H1 (cell line): ENCODE data around the gene SAMM50. TPM values are rescaled to one million over a fixed set of nuclear protein-coding genes. Genes with fewer than 3 reads are reported as not detected.
A peak's percentile ranks its signal among the peaks of the same experiment; 100 is the strongest.

Source experiments
- CTCF ChIA-PET: fragments of 300-600 bp; sonication (Branson Sonifier 250); formaldehyde crosslinking; loops from one replicate; lab custom pipeline; 2021; ENCODE audit not compliant: partially characterized antibody; lab: Charles Lee
- POLR2A ChIA-PET: fragments of 300-600 bp; sonication (Branson Sonifier 250); formaldehyde crosslinking; loops from one replicate; lab custom pipeline; 2021; ENCODE audit warnings: inconsistent platforms; ENCODE audit not compliant: partially characterized antibody; lab: Charles Lee
- DNase-seq, 2 experiments: peaks; one replicate each; pipeline versions ENCODE4 v3.0.0 to v3.0.0-alpha.2; 2010 to 2022; ENCODE audit warnings: low spot score in 2 of 2, low read depth in 1 of 2, mixed read lengths in 1 of 2
- FAIRE-seq: peaks from 2 replicates; lab custom pipeline; 2011; peaks lifted over from hg19 to GRCh38; lab: Jason Lieb, UNC
- H2AFZ ChIP-seq: 2 replicates; pipeline ENCODE4 v1.8.1; 2012; ENCODE audit warnings: low read length, inconsistent platforms
- H2AK5ac ChIP-seq: 2 replicates; pipeline ENCODE4 v1.6.1; 2013; ENCODE audit warnings: low read depth, low read length
- H2BK120ac ChIP-seq: replicated peaks from 2 replicates; pipeline ENCODE3; 2013; ENCODE audit warnings: low read depth, low read length, inconsistent platforms
- H2BK12ac ChIP-seq: 2 replicates; pipeline ENCODE4 v1.6.1; 2013; ENCODE audit warnings: low read depth, low read length
- H2BK15ac ChIP-seq: 2 replicates; pipeline ENCODE4 v1.6.1; 2013; ENCODE audit warnings: low read length
- H2BK20ac ChIP-seq: 2 replicates; pipeline ENCODE4 v1.6.1; 2013; ENCODE audit warnings: low read length
- H2BK5ac ChIP-seq: 2 replicates; pipeline ENCODE4 v1.6.1; 2013; ENCODE audit warnings: low read depth, low read length
- H3K14ac ChIP-seq: 2 replicates; pipeline ENCODE4 v1.6.1; 2013; ENCODE audit warnings: inconsistent platforms; ENCODE audit not compliant: insufficient read length
- H3K18ac ChIP-seq: 2 replicates; pipeline ENCODE4 v1.6.1; 2013; ENCODE audit warnings: low read length; ENCODE audit errors: extremely low read depth
- H3K23ac ChIP-seq: 2 replicates; pipeline ENCODE4 v1.6.1; 2013; ENCODE audit warnings: inconsistent platforms; ENCODE audit not compliant: insufficient read length
- H3K23me2 ChIP-seq: 2 replicates; pipeline ENCODE4 v1.6.1; 2013; ENCODE audit warnings: low read depth, low read length
- H3K27ac ChIP-seq: 2 replicates; pipeline ENCODE4 v1.6.1; 2011; ENCODE audit warnings: low read depth, low read length, inconsistent platforms
- H3K27me3 ChIP-seq, 4 experiments: replicated peaks in 1 of 4; 1 replicate in 1 of 4; 2 replicates in 3 of 4; pipeline versions ENCODE4 v1.6.1 to v1.8.1; 2011 to 2013; ENCODE audit warnings: low read length in 3 of 4, mild to moderate bottlenecking in 3 of 4, inconsistent platforms in 2 of 4, mixed read lengths in 2 of 4, moderate library complexity in 1 of 4; ENCODE audit not compliant: control insufficient read depth in 3 of 4, insufficient read depth in 3 of 4; ENCODE audit errors: extremely low read depth in 1 of 4
- H3K36me3 ChIP-seq, 4 experiments: 2 replicates each; pipeline versions ENCODE4 v1.6.1 to v1.8.1; 2011 to 2013; ENCODE audit warnings: mild to moderate bottlenecking in 4 of 4, low read length in 3 of 4, moderate library complexity in 2 of 4, control low read depth in 1 of 4, inconsistent platforms in 1 of 4; ENCODE audit not compliant: insufficient read depth in 4 of 4, control insufficient read depth in 2 of 4
- H3K4ac ChIP-seq: replicated peaks from 2 replicates; pipeline ENCODE3; 2013; ENCODE audit warnings: low read length, low read depth, mixed read lengths, inconsistent platforms; ENCODE audit not compliant: insufficient read length
- H3K4me1 ChIP-seq, 4 experiments: replicated peaks in 1 of 4; 1 replicate in 1 of 4; 2 replicates in 3 of 4; pipeline versions ENCODE4 v1.6.1 to v1.8.1; 2011 to 2013; ENCODE audit warnings: low read length in 3 of 4, inconsistent platforms in 2 of 4, mixed read lengths in 1 of 4; ENCODE audit not compliant: insufficient read depth in 4 of 4, control insufficient read depth in 3 of 4
- H3K4me2 ChIP-seq, 2 experiments: 2 replicates each; pipeline versions ENCODE4 v1.6.1 to v1.8.1; 2011 to 2013; ENCODE audit warnings: low read depth in 2 of 2, low read length in 2 of 2, control low read depth in 1 of 2, inconsistent platforms in 1 of 2, mild to moderate bottlenecking in 1 of 2; ENCODE audit not compliant: insufficient read depth in 1 of 2
- H3K4me3 ChIP-seq, 4 experiments: fragments of 200-600, 300-600 bp in 1 of 4; sonication (generic), shearing (Covaris generic), sonication (Bioruptor Twin) in 1 of 4; 2 replicates each; pipeline versions ENCODE4 v1.5.1 to v1.8.1; 2011 to 2016; ENCODE audit warnings: low read length in 4 of 4, low read depth in 3 of 4, control low read depth in 2 of 4, inconsistent platforms in 2 of 4, mild to moderate bottlenecking in 2 of 4, mixed read lengths in 1 of 4, moderate library complexity in 1 of 4; ENCODE audit not compliant: insufficient read depth in 2 of 4; ENCODE audit errors: extremely low read depth in 1 of 4
- H3K56ac ChIP-seq: replicated peaks from 2 replicates; pipeline ENCODE3; 2013; ENCODE audit warnings: low read depth, mild to moderate bottlenecking, mixed read lengths, low read length, inconsistent platforms; ENCODE audit not compliant: insufficient read length
- H3K79me1 ChIP-seq: 2 replicates; pipeline ENCODE4 v1.6.1; 2013; ENCODE audit warnings: low read depth, low read length, control low read depth
- H3K79me2 ChIP-seq, 2 experiments: 2 replicates each; pipeline versions ENCODE4 v1.6.1 to v1.8.1; 2012 to 2013; ENCODE audit warnings: low read length in 2 of 2, mild to moderate bottlenecking in 2 of 2, inconsistent platforms in 1 of 2; ENCODE audit not compliant: insufficient read depth in 2 of 2, control insufficient read depth in 1 of 2
- H3K9ac ChIP-seq, 4 experiments: replicated peaks in 1 of 4; 1 replicate in 1 of 4; 2 replicates in 3 of 4; pipeline versions ENCODE4 v1.6.1 to v1.8.1; 2011 to 2013; ENCODE audit warnings: low read depth in 3 of 4, low read length in 3 of 4, control low read depth in 2 of 4, mild to moderate bottlenecking in 2 of 4, moderate library complexity in 2 of 4, inconsistent platforms in 1 of 4; ENCODE audit errors: extremely low read depth in 1 of 4
- H3K9me3 ChIP-seq, 2 experiments: 2 replicates each; pipeline versions ENCODE4 v1.6.1 to v1.8.1; 2012 to 2013; ENCODE audit warnings: mild to moderate bottlenecking in 2 of 2, moderate library complexity in 2 of 2, control low read depth in 1 of 2, inconsistent platforms in 1 of 2, low read depth in 1 of 2, low read length in 1 of 2, mixed read lengths in 1 of 2; ENCODE audit not compliant: insufficient read depth in 2 of 2
- H4K20me1 ChIP-seq, 2 experiments: replicated peaks in 1 of 2; 2 replicates each; pipeline versions ENCODE3 to v1.8.1; 2011 to 2013; ENCODE audit warnings: inconsistent platforms in 2 of 2, low read length in 2 of 2, mild to moderate bottlenecking in 1 of 2; ENCODE audit not compliant: insufficient read depth in 2 of 2, control insufficient read depth in 1 of 2
- H4K5ac ChIP-seq: 2 replicates; pipeline ENCODE4 v1.6.1; 2013; ENCODE audit warnings: low read length, low read depth, mixed read lengths, inconsistent platforms; ENCODE audit not compliant: insufficient read length
- H4K8ac ChIP-seq: 2 replicates; pipeline ENCODE4 v1.8.0; 2013; ENCODE audit warnings: mild to moderate bottlenecking, moderate library complexity, low read length, inconsistent platforms; ENCODE audit not compliant: insufficient read depth; ENCODE audit errors: extremely low read depth
- H4K91ac ChIP-seq: replicated peaks from 2 replicates; pipeline ENCODE3; 2013; ENCODE audit warnings: low read length, mixed read lengths, inconsistent platforms; ENCODE audit not compliant: insufficient read length
- BCL11A ChIP-seq, 2 experiments: IDR thresholded peaks; one replicate each; pipeline ENCODE4 v1.6.1; 2011; ENCODE audit warnings: low read depth in 2 of 2, low read length in 2 of 2, mild to moderate bottlenecking in 2 of 2
- BRCA1 ChIP-seq: IDR thresholded peaks from 2 replicates; pipeline ENCODE4 v1.6.1; 2012; ENCODE audit warnings: low read depth, low read length, improper control_type of control experiment
- CEBPB ChIP-seq: IDR thresholded peaks from 2 replicates; pipeline ENCODE4 v1.6.1; 2012; ENCODE audit warnings: low read depth, low read length
- KDM4A ChIP-seq: IDR thresholded peaks from one replicate; pipeline ENCODE4 v1.7.1; 2012; ENCODE audit warnings: low read depth, mild to moderate bottlenecking, moderate library complexity, low read length, inconsistent platforms; ENCODE audit not compliant: severe bottlenecking
- NRF1 ChIP-seq: IDR thresholded peaks from 2 replicates; pipeline ENCODE4 v1.6.1; 2011; ENCODE audit warnings: mild to moderate bottlenecking, low read depth, low read length, improper control_type of control experiment
- POU5F1 ChIP-seq: IDR thresholded peaks from 2 replicates; pipeline ENCODE4 v1.6.1; 2011; ENCODE audit warnings: low read depth, mild to moderate bottlenecking, low read length, moderate library complexity
- SIX5 ChIP-seq: IDR thresholded peaks from 2 replicates; pipeline ENCODE4 v1.6.1; 2011; ENCODE audit warnings: mild to moderate bottlenecking, low read depth, low read length
- TAF7 ChIP-seq: optimal IDR thresholded peaks from 2 replicates; pipeline ENCODE3; 2011; ENCODE audit warnings: low read depth, mild to moderate bottlenecking, inconsistent platforms, low read length, moderate library complexity, borderline replicate concordance
- ZNF274 ChIP-seq: IDR thresholded peaks from 2 replicates; pipeline ENCODE4 v1.7.0; 2012; ENCODE audit warnings: low read length, borderline replicate concordance; ENCODE audit errors: extremely low read depth
- WGBS, 2 experiments: shearing (Covaris generic) in 1 of 2; methylation state at CpG; one replicate each; pipeline versions ENCODE4 v1.1.6 to v1.1.7; 2013 to 2015; ENCODE audit warnings: low lambda C conversion rate in 2 of 2, mixed read lengths in 2 of 2, inconsistent platforms in 1 of 2, low coverage in 1 of 2, missing lambda C conversion rate in 1 of 2; ENCODE audit not compliant: insufficient replicate concordance in 2 of 2, insufficient coverage in 1 of 2, insufficient read length in 1 of 2; ENCODE audit errors: extremely low coverage in 1 of 2, missing lambda C conversion rate in 1 of 2; 5-methylcytosine and 5-hydroxymethylcytosine counted together
- polyA plus RNA-seq, 7 experiments: library from polyadenylated mRNA; depleted of rRNA in 3 of 7; stranded (reverse) in 5 of 7; unstranded in 2 of 7; fragments of >200 nt in 5 of 7; fragments of 200-250 nt in 2 of 7; gene quantifications; 1 replicate in 5 of 7; 2 replicates in 1 of 7; 4 replicates in 1 of 7; pipeline versions ENCODE4 v1.2.1 to v1.2.3, GENCODE V29; 2011 to 2013; ENCODE audit warnings: missing spikeins in 2 of 7, mixed read lengths in 2 of 7
- total RNA-seq: library from RNA; stranded (reverse); fragmentation: NEBNext Ultra II Directional; extraction: Animal tissue kit (Norgen Biotek cat#: 25700); gene quantifications from 2 replicates; pipeline ENCODE4 v1.2.1, GENCODE V29; 2021
- TF ChIP-seq, protein P1 (sequence below), 3 experiments: IDR thresholded peaks; 1 replicate in 2 of 3; 2 replicates in 1 of 3; pipeline versions ENCODE4 v1.5.1 to v1.6.1; 2011; ENCODE audit warnings: low read length in 3 of 3, mild to moderate bottlenecking in 3 of 3, inconsistent platforms in 2 of 3, low read depth in 1 of 3, moderate library complexity in 1 of 3; ENCODE audit not compliant: insufficient read depth in 1 of 3; ENCODE audit errors: control extremely low read depth in 1 of 3

The SAMM50 gene
- total and polyA plus RNA-seq, 2 of the 8 experiments (the other 6 are each of a cell fraction or from before 2014, with no cell fraction given) = 45.4 to 70.3 TPM

DNA sequence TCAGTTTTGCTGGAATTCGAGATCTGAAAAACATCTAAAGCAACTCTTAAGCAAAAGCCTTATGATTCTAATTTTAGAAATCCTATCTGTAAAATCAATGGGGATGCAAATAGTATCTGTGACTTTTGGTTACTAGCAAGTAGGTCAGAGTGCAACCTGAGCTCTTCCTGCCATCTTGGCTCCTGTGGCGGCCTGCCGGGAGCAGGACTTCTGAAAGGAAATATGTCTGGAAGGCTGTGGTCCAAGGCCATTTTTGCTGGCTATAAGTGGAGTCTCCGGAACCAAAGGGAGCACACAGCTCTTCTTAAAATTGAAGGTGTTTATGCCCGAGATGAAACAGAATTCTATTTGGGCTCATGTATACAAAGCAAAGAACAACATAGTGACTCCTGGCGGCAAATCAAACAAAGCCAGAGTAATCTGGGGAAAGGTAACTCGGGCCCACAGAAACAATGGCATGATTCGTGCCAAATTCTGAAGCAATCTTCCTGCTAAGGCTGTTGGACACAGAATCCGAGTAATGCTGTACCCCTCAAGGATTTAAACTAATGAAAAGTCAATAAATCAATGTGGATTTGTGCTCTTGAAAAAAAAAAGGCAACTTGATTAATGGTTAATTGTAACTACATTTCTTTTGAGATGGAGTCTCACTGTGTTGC is 1.7 kb downstream of the SAMM50 start:
- no peak overlapping the region for H3K18ac ChIP-seq
- H2BK20ac ChIP-seq = no peak overlapping the region
- peaks cover 0 to 12% (median 3%) of the 10 kb centered on the region in 4 experiments; a peak in 4 of 7 replicates for H3K4me1 ChIP-seq
- H3K9me3 ChIP-seq = no peaks in the 10 kb centered on the region
- H3K27ac ChIP-seq = no peak overlapping the region
- peak overlapping the region in 3 of 4 experiments; percentile 81 to 94 (median 93); a peak in 3 of 8 replicates for H3K4me3 ChIP-seq
- H4K20me1 ChIP-seq = no peaks in the 10 kb centered on the region
- no peak overlapping the region for H2AK5ac ChIP-seq
- peak overlapping the region; percentile 95 to 97 for H3K4me2 ChIP-seq
- ChIA-PET CTCF (interaction anchor here (0.6 kb wide), 1 partner anchor 72 kb away, joined by 3 read pairs; no protein-coding TSS in a partner anchor), POLR2A (no interaction called here)
- no peaks in the 10 kb centered on the region for H3K27me3 ChIP-seq
- H4K8ac ChIP-seq = no peak overlapping the region
- FAIRE-seq (no peak), DNase-seq (no peak)
- H2BK15ac ChIP-seq = no peak overlapping the region
- no peak overlapping the region for H3K4ac ChIP-seq
- H2BK5ac ChIP-seq = no peak overlapping the region
- no peak overlapping the region for H3K14ac ChIP-seq
- H2BK12ac ChIP-seq = no peak overlapping the region
- no peaks in the 10 kb centered on the region for H3K36me3 ChIP-seq
- no peak overlapping the region for H2BK120ac ChIP-seq
- 83% methylated on average over 9 of the region's 9 CpGs; no CpG with 5 or more reads in 1 of the 2 experiments for WGBS, 2 experiments
- H3K9ac ChIP-seq = no peak overlapping the region; a peak in 1 of 7 replicates
- H4K5ac ChIP-seq = no peak overlapping the region
- no peak overlapping the region for H2AFZ ChIP-seq
- H3K56ac ChIP-seq = no peak overlapping the region
- peaks cover 3 to 45% of the 10 kb centered on the region in 2 experiments; a peak in 3 of 4 replicates for H3K79me2 ChIP-seq
- H3K23ac ChIP-seq = no peak overlapping the region
- H3K23me2 ChIP-seq = peaks cover 14% of the 10 kb centered on the region; the same call in 1 of the 2 replicates
- H4K91ac ChIP-seq = no peak overlapping the region
- H3K79me1 ChIP-seq = peaks cover 3% of the 10 kb centered on the region; the same call in 1 of the 2 replicates
- TF ChIP-seq BCL11A (IDR thresholded peaks at IDR 0.05; ENCODE audit: low read depth in 2 of 2, low read length in 2 of 2) (no peak), KDM4A (no peak), ZNF274 (no peak), POU5F1 (no peak), TAF7 (no peak), CEBPB (no peak), SIX5 (no peak), NRF1 (no peak), BRCA1 (no peak)
- TF ChIP-seq, protein P1, sequence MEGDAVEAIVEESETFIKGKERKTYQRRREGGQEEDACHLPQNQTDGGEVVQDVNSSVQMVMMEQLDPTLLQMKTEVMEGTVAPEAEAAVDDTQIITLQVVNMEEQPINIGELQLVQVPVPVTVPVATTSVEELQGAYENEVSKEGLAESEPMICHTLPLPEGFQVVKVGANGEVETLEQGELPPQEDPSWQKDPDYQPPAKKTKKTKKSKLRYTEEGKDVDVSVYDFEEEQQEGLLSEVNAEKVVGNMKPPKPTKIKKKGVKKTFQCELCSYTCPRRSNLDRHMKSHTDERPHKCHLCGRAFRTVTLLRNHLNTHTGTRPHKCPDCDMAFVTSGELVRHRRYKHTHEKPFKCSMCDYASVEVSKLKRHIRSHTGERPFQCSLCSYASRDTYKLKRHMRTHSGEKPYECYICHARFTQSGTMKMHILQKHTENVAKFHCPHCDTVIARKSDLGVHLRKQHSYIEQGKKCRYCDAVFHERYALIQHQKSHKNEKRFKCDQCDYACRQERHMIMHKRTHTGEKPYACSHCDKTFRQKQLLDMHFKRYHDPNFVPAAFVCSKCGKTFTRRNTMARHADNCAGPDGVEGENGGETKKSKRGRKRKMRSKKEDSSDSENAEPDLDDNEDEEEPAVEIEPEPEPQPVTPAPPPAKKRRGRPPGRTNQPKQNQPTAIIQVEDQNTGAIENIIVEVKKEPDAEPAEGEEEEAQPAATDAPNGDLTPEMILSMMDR (IDR thresholded peaks at IDR 0.05; ENCODE audit: control extremely low read depth in 1 of 3, insufficient read depth in 1 of 3, low read depth in 1 of 3, low read length in 3 of 3) = no peak
